ENCODE results near the gene MTNR1A.

GRCh38 chr4:186483656-186484055 is 71.7 kb downstream of the MTNR1A start:
- TF ChIP-seq TARDBP (IDR thresholded peaks at IDR 0.05) (no peak), SUZ12 (IDR thresholded peaks at IDR 0.05) (no peak), HDGF (IDR thresholded peaks at IDR 0.05; ENCODE audit: borderline replicate concordance) (no peak), FOXK2 (IDR thresholded peaks at IDR 0.05) (no peak), SP1 (IDR thresholded peaks at IDR 0.05) (no peak), FOXA1 (IDR thresholded peaks at IDR 0.05) (no peak), NFRKB (IDR thresholded peaks at IDR 0.05) (no peak), BHLHE40 (IDR thresholded peaks at IDR 0.05; ENCODE audit: borderline replicate concordance) (no peak), CTBP1 (IDR thresholded peaks at IDR 0.05; ENCODE audit: borderline replicate concordance) (no peak), FOXM1 (IDR thresholded peaks at IDR 0.05; ENCODE audit: borderline replicate concordance) (no peak), L3MBTL2 (conservative IDR thresholded peaks at IDR 0.05) (no peak), ELF4 (IDR thresholded peaks at IDR 0.05) (no peak), PKNOX1 (IDR thresholded peaks at IDR 0.05) (no peak)

Measured in HEK293T (cell line).